ENCODE results near the gene DDRGK1. TPM values are rescaled to one million over a fixed set of nuclear protein-coding genes. Genes with fewer than 3 reads are reported as not detected.
"Not testable (repeated sequence)": the region's sequence is repeated elsewhere in the genome, so short reads cannot be mapped to it uniquely, and the experiment has no call there.

DDRGK1 gene
- total RNA-seq, 2 experiments from 2014 or later, result 78.6 to 79.1 TPM

DNA sequence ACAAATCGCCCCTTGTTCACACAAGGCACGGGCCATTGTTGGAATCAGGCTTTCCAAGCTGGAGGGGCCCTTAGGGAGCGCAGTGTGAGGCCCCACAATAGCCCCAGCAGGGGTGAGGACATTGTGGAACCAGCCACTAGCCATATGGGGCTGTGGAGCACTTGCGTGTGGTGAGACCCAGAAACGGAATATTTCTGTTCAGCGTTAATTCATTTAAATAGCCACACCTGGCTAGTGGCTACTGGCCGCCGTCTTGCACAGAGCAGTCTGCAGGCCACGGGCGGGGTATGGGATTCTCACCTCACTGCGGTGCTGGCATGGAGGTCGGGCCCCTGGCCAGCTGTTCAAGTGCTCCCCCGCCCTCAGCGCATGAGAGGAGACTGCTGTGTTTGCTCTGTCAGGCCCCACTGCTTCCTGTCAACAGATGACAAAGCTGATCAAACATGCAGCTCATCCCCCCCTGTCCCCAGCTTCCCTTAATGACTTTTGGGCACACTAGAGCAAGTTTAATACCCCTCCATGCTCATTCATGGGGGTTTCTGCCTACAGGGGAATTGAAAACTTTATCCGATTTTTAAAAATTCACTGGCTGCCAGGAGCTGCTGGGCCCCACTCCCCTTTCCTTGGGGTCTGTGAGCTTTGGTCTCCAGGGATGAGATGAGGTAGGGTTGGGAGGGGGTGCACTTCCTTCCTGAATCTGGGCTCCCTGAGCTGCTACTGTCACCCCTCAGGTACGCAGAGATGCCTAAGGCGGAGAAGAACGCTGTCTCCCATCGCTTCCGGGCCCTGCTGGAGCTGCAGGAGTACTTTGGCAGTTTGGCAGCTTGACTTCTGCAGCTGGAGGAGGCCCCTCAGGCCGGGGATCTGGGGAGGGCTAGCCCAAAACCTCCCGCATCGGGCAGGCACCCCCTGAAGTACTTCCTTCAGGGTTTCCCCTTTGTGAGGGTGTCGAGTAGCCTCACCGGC lies 18.4 kb upstream of the DDRGK1 start:
- ChIA-PET POLR2A (no interaction called here), CTCF (interaction anchor here (0.6 kb wide), 1 partner anchor 94 kb away, joined by 3 read pairs; no protein-coding TSS in a partner anchor)

DNA sequence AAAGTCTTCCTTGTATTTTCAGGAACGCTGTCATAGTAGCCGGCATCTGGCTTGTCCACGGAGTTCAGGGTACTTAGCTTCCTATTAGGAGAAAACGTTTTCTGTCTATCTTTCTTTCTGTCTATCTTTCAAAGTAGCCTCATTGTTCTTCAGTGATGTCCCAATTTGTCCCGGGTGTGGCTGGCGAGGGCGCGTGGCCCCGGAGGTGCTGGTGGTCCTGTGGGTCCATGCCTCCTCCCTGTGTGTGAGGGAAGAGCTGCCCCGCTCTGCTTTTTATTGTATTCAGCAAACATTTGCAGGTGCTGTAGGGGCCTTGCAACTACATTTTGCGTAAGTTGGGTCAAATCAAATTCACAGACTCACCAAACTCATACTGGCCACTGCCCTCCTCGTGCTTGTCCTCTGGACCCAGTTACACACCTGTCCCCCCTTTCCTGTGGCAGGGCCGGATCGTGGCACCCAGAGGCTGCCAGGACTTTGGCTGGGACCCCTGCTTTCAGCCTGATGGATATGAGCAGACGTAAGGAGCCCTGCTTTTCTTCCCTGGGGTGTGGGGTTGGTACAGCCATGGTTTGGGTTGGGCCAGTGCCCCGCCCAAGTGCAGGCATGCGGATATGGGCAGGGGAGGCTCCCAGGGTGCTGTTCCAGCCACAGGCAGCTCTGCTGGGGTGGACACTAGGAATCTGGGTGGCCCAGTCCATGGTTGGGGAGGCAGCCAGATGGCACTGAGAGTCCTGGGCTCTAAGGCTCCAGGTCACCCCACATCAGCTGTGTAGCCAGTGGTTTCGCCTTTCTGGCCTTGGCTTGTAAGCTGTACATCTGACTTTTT lies 17.1 kb upstream of the DDRGK1 start:
- CTCF ChIA-PET, result interaction anchor here (0.6 to 1.2 kb wide), 2 partner anchors 11 to 85 kb away, joined by 3 to 4 read pairs; no protein-coding TSS in a partner anchor
- POLR2A ChIA-PET, result interaction anchor here (0.7 kb wide), 1 partner anchor 79 kb away, joined by 7 read pairs; no protein-coding TSS in a partner anchor

DNA sequence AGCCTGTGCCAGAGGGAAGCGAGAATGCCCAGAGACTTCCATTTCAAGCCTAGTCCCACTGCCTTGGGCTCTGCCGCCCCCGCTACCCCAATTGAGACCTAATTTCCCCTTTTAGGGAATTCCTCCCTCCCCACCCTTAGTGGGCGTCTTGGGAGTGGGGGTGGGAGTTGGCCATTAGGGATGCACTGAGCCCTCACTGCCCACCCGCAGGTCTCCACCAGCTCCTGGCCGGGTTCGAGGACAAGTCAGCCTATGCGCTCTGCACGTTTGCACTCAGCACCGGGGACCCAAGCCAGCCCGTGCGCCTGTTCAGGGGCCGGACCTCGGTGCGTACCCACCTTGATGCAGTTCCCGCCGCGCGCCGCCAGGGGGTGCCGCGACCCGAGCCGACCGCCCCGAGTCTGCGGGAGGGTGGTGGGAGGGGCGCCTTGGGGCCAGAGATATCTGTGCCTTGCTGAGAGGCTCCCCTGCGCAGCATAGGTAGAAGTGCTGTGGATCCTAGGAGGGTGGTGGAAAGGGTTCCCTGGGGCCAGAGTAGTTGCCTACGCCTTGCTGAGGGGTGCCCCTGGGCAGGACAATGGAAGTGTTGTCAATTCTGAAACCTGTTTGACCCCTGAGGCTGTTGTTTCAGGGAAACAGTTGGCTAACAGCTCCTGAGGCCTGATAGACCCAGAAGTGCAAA lies 14.0 kb upstream of the DDRGK1 start:
- ChIA-PET POLR2A (interaction anchor here (0.6 to 0.7 kb wide), 2 partner anchors 99 to 387 kb away, joined by 3 to 5 read pairs; no protein-coding TSS in a partner anchor), CTCF (interaction anchor here (0.6 to 2.7 kb wide), 15 partner anchors 9 to 660 kb away, joined by 3 to 12 read pairs (median 3); partner anchors contain the start of genes ITPA and SLC4A11)

DNA sequence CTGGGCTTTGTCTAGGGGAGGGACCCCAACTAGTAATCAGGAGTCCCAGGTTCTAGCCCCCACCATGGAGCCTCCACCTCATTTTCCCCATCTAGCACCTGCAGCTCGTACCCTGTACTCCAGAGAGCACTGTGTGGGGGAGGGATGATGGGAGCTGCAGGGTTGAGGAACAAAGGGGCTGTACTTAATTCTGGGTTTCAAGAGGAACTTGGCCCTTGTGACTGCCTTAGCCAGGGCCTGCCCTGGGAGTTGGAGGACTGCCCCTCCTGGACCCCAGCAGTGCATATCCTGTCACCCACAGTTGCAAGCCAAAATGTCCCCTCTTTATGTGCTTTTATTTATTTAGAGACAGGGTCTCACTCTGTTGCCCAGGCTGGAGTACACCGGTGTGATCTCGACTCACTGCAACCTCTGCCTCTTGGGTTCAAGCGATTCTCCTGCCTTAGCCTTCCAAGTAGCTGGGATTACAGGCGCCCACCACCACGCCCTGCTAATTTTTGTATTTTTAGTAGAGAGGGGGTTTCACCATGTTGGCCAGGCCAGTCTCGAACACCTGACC lies 11.0 kb upstream of the DDRGK1 start:
- CTCF ChIA-PET, POLR2A ChIA-PET: not testable (repeated sequence)

DNA sequence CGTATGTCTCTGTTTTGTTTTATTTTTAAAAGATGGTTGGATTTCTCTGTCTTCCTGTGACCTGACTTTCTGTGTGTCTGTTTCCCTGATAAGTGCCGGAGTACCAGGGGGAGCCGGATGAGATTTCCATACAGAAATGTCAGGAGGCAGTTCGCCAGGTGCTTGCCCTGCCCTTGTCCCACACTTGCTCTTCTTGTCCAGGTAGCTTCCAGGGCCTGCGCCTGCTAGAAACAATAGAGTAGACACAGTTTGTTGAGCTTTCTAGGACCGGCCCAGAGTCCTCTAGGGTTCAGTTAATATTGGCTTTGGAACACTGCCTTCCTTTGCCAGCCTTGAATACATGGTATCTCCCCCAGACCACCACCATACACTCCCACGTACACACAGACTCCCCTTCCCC lies 8.7 kb upstream of the DDRGK1 start:
- ChIA-PET POLR2A (interaction anchor here (0.5 kb wide), 1 partner anchor 663 kb away, joined by 3 read pairs; no protein-coding TSS in a partner anchor), CTCF (no interaction called here)

DNA sequence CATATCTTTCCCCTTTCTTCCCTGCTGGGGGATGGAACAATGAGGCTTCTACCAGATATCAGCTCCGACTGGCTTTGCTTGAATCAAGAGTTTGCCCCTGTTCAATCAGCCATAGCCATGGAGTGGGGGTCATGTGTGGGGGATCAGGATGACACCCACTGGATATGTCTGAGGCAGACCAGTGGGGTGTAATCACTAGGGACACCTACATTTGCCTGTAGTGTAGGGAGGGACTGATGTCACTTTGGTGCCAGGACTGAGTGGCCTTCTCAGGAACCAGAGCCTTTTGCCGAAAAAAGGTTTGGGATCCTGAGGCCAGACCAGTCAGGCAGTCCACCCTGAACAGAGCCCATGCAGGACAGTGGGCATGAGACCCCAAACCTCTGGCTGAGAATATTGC lies 5.9 kb upstream of the DDRGK1 start:
- ChIA-PET CTCF (interaction anchor here (0.7 to 2.1 kb wide), 3 partner anchors 8 to 157 kb away, joined by 3 to 10 read pairs (median 4); no protein-coding TSS in a partner anchor), POLR2A (interaction anchor here (0.6 to 1.1 kb wide), 2 partner anchors 65 to 719 kb away, joined by 3 to 9 read pairs; no protein-coding TSS in a partner anchor)

DNA sequence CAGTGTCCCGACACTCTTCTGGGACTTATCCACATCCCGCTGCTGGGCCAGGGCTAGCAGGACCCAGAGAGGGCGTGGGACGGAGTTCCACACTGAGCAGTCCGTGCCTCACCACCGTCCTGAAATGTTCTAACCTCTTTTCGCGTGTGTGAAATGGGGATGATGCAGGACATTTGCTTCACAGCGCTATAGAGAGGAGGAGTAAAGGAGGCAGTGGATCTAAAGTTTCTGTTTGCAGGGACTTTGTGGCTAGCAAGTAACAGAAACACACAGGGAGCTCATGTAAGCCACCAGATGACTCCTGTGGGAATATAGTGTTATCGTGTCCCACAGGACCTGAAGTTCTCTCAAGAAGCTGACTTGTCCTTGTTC lies 5.5 kb upstream of the DDRGK1 start:
- CTCF ChIA-PET, result interaction anchor here (1.2 to 2.1 kb wide), 2 partner anchors 8 to 11 kb away, joined by 4 to 10 read pairs; no protein-coding TSS in a partner anchor
- POLR2A ChIA-PET, result interaction anchor here (0.6 to 1.2 kb wide), 3 partner anchors 12 to 719 kb away, joined by 3 to 9 read pairs (median 5); no protein-coding TSS in a partner anchor

DNA sequence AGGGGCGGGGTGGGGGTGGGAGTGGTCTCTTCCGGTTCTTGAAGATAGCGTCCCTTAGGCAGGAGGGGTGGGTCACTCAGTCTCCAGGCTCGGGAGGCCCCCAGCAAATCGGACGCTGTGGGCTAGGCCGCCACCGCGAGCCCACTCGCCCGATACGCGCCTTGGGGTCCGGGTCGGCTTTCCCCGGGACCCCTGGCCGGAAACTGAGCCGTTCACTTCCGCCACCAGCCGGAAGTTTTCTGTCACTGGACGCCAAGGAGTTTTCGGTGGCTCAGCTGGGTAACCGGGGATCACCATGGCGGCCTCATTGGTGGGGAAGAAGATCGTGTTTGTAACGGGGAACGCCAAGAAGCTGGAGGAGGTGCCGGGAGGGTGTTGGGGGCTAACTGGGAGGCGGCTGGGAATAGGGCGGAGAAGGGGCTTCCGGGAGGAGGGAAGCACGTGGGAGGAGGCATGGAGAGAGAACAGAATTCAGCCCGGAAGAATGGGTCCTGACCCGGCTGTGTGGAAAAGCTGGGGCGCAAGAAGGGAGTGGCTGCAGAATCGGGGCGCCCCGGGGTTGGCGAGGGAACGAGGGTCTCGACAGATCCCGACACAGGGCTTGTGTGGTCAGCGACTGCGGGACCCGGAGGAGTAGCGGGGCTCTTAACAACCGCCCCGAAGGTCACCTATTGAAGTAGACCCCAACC lies 4.9 kb upstream of the DDRGK1 start, which contains the start of gene ITPA:
TSS of gene ITPA (plus strand) at position 242 of the 689 bp plus-strand sequence. CDS start at position 296, 54 bp downstream.
- ChIA-PET CTCF (interaction anchor here (0.8 to 2.1 kb wide), 2 partner anchors 9 to 11 kb away, joined by 4 to 10 read pairs; no protein-coding TSS in a partner anchor), POLR2A (interaction anchor here (1.2 kb wide), 1 partner anchor 12 kb away, joined by 5 read pairs; no protein-coding TSS in a partner anchor)

DNA sequence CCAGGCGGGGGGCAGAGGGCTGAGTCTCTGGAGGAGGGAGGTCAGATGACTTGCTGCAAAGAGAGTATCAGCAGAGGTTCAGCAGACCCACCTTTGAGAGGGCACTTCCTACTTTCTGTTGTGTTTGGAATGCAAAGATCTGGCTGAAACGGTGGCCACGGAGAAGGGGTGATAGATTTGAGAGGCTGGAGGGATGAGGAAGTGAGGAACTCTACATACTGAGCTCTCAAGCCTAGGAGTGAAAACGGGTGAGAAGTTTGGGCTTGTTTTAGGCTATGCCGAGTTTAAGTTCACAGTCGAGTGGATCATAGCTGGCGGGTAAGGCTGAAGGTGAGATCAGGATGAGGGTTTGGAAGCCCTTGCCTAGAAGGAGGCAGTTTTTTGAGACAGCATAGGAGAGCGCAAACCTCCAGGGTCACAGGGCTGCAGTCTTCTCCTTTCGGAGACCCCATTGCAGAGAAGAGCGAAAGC lies 4.3 kb upstream of the DDRGK1 start:
- POLR2A ChIA-PET, result interaction anchor here (1.2 kb wide), 1 partner anchor 11 kb away, joined by 5 read pairs; no protein-coding TSS in a partner anchor
- CTCF ChIA-PET, result interaction anchor here (0.8 to 2.1 kb wide), 2 partner anchors 9 to 10 kb away, joined by 4 to 10 read pairs; no protein-coding TSS in a partner anchor

DNA sequence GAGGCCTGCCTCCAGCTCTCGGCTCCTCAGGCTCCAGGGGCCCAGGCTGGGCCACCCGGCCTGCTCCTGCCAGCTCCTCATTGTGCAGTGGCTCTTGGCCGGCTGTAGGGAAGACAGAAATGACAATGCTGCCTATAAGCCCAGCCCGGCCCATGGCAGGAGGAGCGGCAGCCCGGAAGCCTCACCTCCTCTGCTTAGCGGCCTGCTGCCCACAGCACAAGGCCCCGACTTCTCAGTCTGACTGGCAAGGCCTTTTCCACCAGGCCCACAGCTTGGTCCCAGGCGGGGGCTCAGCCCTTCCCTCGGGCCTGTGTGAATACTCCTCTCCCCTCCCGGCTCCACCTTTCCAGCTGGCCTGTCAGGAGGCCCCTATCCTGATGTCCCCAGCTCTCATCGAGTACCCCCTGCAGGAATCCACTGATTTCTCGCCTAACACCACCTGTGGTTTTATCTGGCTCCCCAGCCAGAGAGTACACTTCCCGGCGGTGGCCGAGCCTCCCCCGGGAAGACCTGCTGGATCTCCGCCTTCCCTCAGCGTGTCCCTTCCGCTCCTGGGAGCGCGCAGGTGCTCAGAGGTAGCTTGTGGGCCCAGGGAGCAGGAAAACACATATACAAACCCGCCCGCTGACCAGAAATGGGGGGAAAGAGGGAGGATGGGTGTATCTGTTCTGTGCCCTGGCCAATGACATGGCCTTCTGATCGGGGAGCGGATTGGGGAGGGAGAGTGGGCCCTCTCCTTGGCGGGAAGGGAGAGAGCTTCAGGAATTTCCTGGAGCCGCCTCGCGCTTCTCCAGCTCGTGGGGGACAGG lies 963 bp downstream of the DDRGK1 start:
- CTCF ChIA-PET, result interaction anchor here (0.8 to 1.6 kb wide), 5 partner anchors 15 to 508 kb away, joined by 3 to 5 read pairs (median 3); no protein-coding TSS in a partner anchor
- POLR2A ChIA-PET, result interaction anchor here (1.3 to 1.8 kb wide), 5 partner anchors 10 to 157 kb away, joined by 3 to 9 read pairs (median 4); partner anchors contain the start of genes FASTKD5 and UBOX5

DNA sequence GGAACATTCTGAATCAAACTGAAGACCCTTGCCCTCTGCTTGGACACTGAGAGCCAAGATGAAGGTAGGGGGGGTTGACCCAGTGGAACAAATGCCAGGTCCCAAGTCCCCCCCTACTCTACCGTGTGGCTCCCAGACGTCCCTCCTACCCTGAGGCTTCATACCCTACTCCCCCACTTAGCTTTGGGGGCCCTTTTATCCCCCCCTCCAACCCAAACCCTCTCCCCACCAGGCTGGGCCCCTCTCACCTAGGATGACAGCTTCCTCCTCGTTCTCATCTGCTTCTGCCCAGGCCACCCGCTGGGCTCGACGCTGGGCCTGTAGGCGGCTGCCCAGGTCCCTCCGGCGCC lies 1.5 kb downstream of the DDRGK1 start:
- ChIA-PET POLR2A (interaction anchor here (1.3 to 1.8 kb wide), 5 partner anchors 9 to 156 kb away, joined by 3 to 9 read pairs (median 4); partner anchors contain the start of genes FASTKD5 and UBOX5), CTCF (interaction anchor here (1.1 to 1.6 kb wide), 4 partner anchors 16 to 508 kb away, joined by 3 to 5 read pairs (median 3); no protein-coding TSS in a partner anchor)

DNA sequence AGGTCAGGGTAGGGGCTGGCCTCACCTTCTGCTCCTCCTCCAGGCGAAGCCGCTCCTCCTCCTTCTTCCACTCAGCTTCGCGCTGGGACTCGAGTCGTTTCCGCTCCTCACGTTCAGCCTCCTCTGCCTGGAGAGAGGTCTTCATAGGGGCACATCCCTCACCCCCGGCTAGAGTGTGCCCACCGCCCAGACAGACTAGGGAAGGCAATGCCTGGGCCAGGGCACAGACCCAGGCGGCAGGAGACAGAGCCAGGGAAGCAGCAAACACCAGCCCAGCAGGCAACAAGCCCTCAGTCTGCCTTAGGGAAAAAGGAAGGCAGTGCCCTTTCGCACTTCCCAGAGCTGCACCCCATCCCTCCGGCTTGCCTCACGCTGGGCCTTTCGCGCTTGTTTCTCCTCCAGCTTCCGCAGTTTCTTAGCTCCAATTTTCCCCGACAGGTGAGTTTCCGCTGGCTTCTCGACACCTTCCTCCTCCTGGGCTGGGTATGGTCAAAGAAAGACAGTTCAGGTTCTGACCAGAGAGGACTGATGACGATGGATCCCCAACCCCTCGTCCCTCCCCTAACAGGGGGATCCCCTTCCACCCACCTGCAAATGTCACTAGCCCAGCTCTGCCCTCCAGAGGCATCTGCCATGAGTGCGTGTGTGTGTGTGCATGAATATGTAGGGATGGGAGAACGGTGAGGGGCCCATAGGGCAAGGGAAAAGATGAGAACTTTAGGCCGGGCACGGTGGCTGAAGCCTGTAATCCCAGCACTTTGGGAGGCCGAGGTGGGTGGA lies 4.3 kb downstream of the DDRGK1 start:
- POLR2A ChIA-PET, result no interaction called here

DNA sequence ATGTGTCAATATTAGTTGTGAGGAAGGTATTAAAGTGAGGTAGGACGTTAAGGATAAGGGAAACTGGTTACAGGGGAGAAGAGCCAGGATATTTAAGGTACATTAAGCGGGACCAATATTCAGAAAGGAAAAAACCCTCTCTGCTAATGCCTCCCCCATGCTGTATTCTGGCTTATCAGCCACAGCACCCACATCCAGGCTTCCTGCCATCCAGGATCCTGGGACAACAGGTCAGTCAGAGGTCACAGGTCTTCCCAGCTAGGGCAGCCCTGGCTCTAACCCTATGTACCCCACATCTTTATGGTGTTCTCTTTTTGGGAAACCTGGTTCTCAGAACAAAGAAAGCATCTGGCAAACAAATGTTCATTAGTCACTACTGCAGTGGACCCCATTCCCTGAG lies 5.3 kb downstream of the DDRGK1 start:
- POLR2A ChIA-PET, result no interaction called here
- CTCF ChIA-PET, result interaction anchor here (1.0 kb wide), 1 partner anchor 10 kb away, joined by 4 read pairs; no protein-coding TSS in a partner anchor

More for the DNA sequence above, 4.3 kb downstream of the DDRGK1 start:
- CTCF ChIA-PET, result interaction anchor here (0.7 kb wide), 1 partner anchor 72 kb away, joined by 3 read pairs; no protein-coding TSS in a partner anchor

DNA sequence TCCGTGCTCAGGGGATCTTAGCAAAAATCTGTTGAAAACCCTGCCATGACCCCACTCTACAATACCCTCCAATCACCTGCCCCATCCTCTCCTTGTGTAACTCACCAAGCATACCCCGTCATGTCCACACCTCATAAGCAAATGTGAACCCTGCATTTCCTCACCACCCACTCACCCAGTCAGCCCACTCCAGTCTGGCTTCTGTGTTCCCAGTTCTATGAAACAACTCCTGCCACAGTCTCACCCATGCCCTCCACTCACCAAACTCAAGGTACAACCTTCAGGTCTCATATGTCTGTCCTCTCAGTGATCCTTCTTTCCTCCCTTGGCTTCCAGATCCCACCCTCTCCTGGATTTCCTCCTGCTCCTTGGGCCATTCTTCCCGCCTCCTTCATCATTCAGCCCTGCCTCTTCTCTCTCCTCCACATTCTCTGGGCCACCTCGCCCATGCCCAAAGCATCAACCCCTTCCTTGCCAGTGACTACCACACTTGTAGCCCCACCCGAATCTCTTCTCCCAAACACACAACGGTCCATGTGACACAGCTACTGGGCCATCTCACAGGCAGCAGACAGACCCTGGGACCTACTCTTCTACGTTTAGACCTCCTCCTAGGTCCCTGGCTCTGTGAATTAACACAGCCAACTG lies 8.8 kb downstream of the DDRGK1 start:
- ChIA-PET CTCF (no interaction called here), POLR2A (no interaction called here)
